Esophagus muscularis mucosa (tissue), 3 donors: Measurements from ENCODE around the gene GRK1.

Source experiments
- POLR2A ChIP-seq: fragments of 450-650 bp; IDR thresholded peaks from one replicate; pipeline ENCODE4 v1.6.1; 2017; ENCODE audit warnings: antibody characterized with exemption, moderate library complexity, mild to moderate bottlenecking, low read depth
- TF ChIP-seq, protein P1 (sequence below), 3 experiments: fragments of 200-600 bp in 2 of 3; fragments of 450-650 bp in 1 of 3; sonication (generic) in 2 of 3; IDR thresholded peaks; one replicate each; pipeline ENCODE4 v1.5.1; 2017 to 2019; ENCODE audit warnings: antibody characterized with exemption in 3 of 3, mild to moderate bottlenecking in 2 of 3, moderate library complexity in 1 of 3

GRCh38 chr13:113646376-113646775, 20.6 kb upstream of the GRK1 start:
- TF ChIP-seq, protein P1, sequence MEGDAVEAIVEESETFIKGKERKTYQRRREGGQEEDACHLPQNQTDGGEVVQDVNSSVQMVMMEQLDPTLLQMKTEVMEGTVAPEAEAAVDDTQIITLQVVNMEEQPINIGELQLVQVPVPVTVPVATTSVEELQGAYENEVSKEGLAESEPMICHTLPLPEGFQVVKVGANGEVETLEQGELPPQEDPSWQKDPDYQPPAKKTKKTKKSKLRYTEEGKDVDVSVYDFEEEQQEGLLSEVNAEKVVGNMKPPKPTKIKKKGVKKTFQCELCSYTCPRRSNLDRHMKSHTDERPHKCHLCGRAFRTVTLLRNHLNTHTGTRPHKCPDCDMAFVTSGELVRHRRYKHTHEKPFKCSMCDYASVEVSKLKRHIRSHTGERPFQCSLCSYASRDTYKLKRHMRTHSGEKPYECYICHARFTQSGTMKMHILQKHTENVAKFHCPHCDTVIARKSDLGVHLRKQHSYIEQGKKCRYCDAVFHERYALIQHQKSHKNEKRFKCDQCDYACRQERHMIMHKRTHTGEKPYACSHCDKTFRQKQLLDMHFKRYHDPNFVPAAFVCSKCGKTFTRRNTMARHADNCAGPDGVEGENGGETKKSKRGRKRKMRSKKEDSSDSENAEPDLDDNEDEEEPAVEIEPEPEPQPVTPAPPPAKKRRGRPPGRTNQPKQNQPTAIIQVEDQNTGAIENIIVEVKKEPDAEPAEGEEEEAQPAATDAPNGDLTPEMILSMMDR (IDR thresholded peaks at IDR 0.05), result no peak
- TF ChIP-seq POLR2A, result no peak
